CD1c-positive myeloid dendritic cell (primary cell): Measurements from ENCODE around the gene PEF1.

ENCODE experiments used
- DNase-seq: peaks from one replicate; pipeline ENCODE4 v3.0.0-alpha.2; 2016; ENCODE audit errors: extremely low spot score

Gene PEF1

GRCh38 chr1:31653717-31654473 lies 9.2 kb upstream of the PEF1 start:
- no peak for DNase-seq

- no peak for DNase-seq
Measured at GRCh38 chr1:31652891-31653499, 8.3 kb upstream of the PEF1 start.

GRCh38 chr1:31651766-31652165 lies 7.1 kb upstream of the PEF1 start:
- no peak for DNase-seq

DNA sequence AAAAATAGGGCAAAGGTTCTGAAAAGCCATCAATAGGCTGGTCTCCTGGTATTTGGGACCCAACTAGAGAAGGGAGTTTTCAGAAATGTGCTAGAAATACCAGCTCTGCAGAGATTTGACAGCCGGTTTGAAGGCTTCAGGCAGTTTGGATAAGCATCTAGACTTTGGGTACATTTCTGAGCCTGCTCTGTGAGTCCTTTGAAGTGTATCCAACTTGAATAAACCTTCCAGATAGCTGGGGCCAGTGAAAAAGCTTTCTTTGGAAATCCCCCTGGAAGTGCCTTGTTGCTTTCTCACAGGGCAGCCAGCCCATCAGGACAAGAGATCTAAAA lies 6.4 kb upstream of the PEF1 start:
- no peak for DNase-seq

- DNase-seq = no peak
Measured at GRCh38 chr1:31650161-31651088, 5.7 kb upstream of the PEF1 start.

DNA sequence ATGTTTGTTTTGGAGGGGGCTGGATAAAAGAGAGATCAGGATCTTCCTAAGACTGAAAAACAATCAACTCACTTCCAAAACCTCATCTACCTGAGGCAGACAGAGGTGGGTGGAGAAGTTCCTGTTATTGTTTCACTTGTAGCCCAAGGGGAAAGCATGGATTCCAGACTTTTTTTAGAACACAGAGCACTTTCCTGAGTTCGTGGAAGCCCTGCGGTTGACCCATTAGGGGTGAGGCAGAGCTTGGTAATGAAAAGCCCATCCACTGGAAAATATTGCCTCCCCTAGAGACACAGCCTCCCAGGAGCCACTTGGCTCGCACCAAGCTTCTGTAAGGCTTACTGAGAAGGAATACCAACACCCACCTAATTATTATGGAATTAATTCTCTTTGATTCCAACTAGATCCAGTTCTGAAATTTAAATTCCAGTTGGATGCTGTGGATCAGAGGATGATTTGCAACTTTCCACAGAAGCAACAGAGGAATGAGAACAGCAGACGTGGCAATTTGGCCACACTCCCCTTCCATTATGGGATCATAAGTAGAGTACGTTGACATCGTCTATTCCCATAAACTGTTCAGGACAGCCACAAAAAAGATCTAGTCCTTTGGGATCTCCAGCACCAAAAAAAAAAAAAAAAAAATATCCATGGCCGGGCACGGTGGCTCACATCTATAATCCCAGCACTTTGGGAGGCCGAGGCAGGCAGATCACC lies 4.1 kb upstream of the PEF1 start:
- no peak for DNase-seq

GRCh38 chr1:31648190-31648589 lies 3.5 kb upstream of the PEF1 start:
- no peak for DNase-seq

DNA sequence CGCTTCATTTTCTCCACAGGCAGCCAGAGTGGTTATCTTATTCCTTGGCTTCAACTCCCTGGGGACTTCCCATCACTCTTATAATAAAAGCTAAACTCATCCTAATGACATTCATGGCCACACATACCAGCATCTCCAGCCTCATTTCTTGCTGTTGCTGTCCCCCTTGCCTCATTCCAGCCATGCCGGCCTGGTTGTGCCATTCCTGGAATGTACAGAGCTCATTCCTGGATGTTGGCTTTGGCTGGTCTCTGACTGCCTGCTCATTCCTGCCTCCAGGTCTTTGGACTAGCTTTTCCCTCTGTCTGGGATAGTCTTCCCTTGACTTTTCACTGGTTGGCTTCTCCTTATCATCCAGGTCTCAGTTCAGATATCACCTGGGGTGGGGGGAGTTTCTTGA lies 2.4 kb upstream of the PEF1 start:
- no peak for DNase-seq

GRCh38 chr1:31646259-31646960 lies 1.7 kb upstream of the PEF1 start:
- DNase-seq = no peak

- no peak for DNase-seq
Measured at GRCh38 chr1:31645274-31645568, 545 bp upstream of the PEF1 start.

DNA sequence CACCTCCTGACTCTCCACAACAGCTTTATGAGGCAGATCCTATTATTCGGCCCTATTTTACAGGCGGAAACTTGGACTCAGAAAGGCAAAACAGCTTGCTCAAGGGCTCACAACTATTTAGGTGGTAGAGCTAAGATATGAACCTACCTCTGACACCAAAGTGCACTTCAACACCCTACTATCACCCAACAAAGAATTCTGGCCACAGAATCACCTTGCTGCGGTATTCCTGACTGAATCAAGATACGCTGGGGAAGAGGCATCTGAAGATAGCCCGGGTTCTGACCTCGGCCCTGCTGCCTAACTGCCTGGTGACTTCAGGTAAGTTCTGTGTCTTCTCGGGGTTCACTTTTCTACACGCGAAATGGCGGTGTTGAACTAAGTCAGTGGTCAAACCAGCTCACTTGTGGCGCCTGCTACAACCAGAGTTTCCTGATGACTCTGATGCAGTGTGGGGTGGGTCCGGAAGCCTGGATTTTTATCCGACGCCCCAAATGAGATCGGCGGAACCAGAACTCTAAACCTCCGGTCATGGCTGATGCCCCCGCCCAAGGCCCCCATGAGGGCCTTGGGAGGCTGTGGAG lies 608 bp downstream of the PEF1 start:
- no peak for DNase-seq

- DNase-seq = no peak
Measured at GRCh38 chr1:31642897-31643296, 1.8 kb downstream of the PEF1 start.

GRCh38 chr1:31642366-31642765 lies 2.3 kb downstream of the PEF1 start:
- DNase-seq = no peak

- no peak for DNase-seq
Measured at GRCh38 chr1:31640964-31641363, 3.7 kb downstream of the PEF1 start.

DNA sequence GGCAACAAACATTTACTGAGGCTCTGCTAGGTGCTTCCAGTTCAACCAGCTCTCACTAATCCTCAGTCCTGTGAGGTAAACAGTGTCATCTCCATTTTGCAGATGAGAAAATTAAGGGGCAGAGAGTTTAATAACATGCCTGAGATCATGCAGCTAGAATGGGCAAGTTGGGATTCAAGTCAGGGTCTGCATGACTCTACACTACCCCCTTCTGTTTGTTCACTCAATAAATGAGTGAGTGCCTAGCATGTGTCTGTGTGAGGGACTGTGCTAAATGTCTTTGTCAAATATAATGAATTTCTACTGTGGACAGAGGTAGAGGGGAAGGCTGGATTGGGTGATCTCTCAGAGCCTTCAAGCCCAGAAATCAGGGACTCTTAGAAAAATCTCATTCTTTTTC lies 4.5 kb downstream of the PEF1 start:
- DNase-seq = no peak

- DNase-seq = peak; percentile 64
Measured at GRCh38 chr1:31639543-31639942, 5.1 kb downstream of the PEF1 start.

DNA sequence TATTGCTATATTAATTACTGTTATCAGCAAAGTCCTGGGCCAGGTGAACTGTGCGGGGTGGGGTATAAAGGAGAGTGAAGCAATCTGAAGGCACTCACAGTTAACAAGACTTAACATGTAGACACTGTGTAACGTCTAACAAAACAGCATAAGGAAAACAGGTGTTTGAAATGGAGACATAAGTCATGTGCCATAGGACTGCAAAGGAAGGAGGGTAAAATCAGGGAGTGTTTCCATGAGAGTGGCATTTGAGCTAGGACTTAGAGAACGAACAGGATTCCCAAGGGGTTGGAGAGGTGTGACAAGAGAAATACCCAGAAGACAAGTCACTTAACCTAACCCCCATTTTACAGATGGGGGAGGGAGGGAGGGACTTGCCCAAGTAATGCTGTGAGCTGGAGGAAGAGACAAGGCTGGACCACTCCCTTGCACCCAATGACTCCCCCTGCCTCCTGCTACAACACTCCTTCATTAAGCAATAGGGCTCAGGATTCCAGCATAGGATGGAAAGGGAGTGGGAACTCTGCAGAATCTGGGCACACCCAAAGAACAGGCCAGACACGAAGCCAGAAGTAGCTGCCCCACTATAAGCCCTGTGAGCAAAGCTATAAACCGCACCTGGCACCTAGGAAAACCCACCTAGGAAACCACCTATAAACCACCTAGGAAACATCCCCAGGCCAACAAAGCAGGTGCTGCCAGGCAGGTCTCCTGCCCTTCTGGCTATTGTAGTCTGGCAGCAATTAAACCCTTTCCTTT lies 6.6 kb downstream of the PEF1 start:
- no peak for DNase-seq

DNA sequence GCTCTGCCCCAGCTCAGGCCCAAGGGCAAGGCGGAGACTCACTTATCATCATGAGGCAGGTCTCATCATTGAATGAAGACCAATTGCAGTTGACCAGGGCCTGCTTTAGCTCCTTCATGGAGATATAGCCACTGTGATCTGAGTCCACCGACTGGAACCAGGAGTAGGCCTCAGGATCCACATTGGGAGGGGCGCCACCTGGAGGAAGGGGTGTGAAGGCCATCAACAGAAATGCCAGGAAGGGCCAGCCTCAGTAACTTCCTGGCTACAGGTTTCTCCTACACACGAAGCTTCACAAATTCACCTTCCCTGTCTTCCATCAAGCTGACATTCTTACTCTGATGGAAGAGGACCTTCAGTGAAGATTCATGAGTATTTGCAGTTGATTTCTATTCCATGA lies 11.6 kb downstream of the PEF1 start:
- peak; percentile 63 for DNase-seq

- DNase-seq = no peak
Measured at GRCh38 chr1:31632649-31633048, 12.0 kb downstream of the PEF1 start.

- DNase-seq = no peak
Measured at GRCh38 chr1:31628931-31629556, 15.6 kb downstream of the PEF1 start.
